A549 (cell line): ENCODE results near the gene POGK. TPM values are rescaled to one million over a fixed set of nuclear protein-coding genes. Genes with fewer than 3 reads are reported as not detected.

Experiments used
- ATAC-seq, 2 experiments: fragments of 200-7000 bp in 1 of 2; fragments of >200 bp in 1 of 2; cut with Nextera tagmentation in 1 of 2; cut with Tn5 transposase in 1 of 2; 3 replicates each; pipeline versions ENCODE4 v1.8.0 to v1.9.1; 2018 to 2020; ENCODE audit warnings: mild to moderate bottlenecking in 1 of 2, moderate library complexity in 1 of 2
- CTCF ChIA-PET: fragments of 300-600 bp; sonication (Branson Sonifier 250); formaldehyde crosslinking; extraction: SDS; loops from one replicate; lab custom pipeline; 2021; ENCODE audit warnings: antibody characterized with exemption, inconsistent platforms; lab: Yijun Ruan, JAX
- POLR2A ChIA-PET: fragments of 350-600 bp; formaldehyde crosslinking; extraction: SDS; loops from one replicate; lab custom pipeline; 2021; ENCODE audit warnings: antibody characterized with exemption, inconsistent platforms; lab: Yijun Ruan, JAX
- DNase-seq, 2 experiments: peaks; one replicate each; pipeline versions ENCODE4 v3.0.0 to v3.0.0-alpha.2; 2011 to 2016; ENCODE audit warnings: low read depth in 1 of 2, low spot score in 1 of 2
- FAIRE-seq: peaks from 2 replicates; lab custom pipeline; 2011; peaks lifted over from hg19 to GRCh38; lab: Jason Lieb, UNC
- H3K27ac ChIP-seq, 2 experiments: fragments of >200 bp; sonication (Bioruptor Twin); formaldehyde crosslinking; 3 replicates each; pipeline ENCODE4 v1.5.1; 2016 to 2017
- H3K4me1 ChIP-seq: fragments of >200 bp; sonication (Bioruptor Twin); formaldehyde crosslinking; 3 replicates; pipeline ENCODE4 v1.6.1; 2016
- H3K4me2 ChIP-seq: fragments of >200 bp; sonication (Bioruptor Twin); formaldehyde crosslinking; 3 replicates; pipeline ENCODE4 v1.6.1; 2016
- H3K4me3 ChIP-seq: fragments of >200 bp; sonication (Bioruptor Twin); formaldehyde crosslinking; 3 replicates; pipeline ENCODE4 v1.5.1; 2016
- H3K9me3 ChIP-seq: fragments of >200 bp; sonication (Bioruptor Twin); formaldehyde crosslinking; 3 replicates; pipeline ENCODE4 v1.6.1; 2016
- CEBPB ChIP-seq, 2 experiments: fragments of >200 bp in 1 of 2; sonication (Bioruptor Twin) in 1 of 2; formaldehyde crosslinking in 1 of 2; IDR thresholded peaks; 2 replicates each; pipeline ENCODE4 v1.6.1; 2012 to 2016
- CTCF ChIP-seq: fragments of >200 bp; sonication (Bioruptor Twin); formaldehyde crosslinking; IDR thresholded peaks from 3 replicates; pipeline ENCODE4 v1.5.1; 2016
- EHMT2 ChIP-seq: fragments of 200-600 bp; sonication (generic); IDR thresholded peaks from 2 replicates; pipeline ENCODE4 v1.6.1; 2016; ENCODE audit warnings: antibody characterized with exemption, low read depth, mild to moderate bottlenecking, moderate library complexity
- ELK1 ChIP-seq: fragments of 150-350 bp; IDR thresholded peaks from 2 replicates; pipeline ENCODE4 v1.6.1; 2014; ENCODE audit warnings: low read depth, mild to moderate bottlenecking, low read length
- ESRRA ChIP-seq: fragments of 150-350 bp; IDR thresholded peaks from 2 replicates; pipeline ENCODE4 v1.6.1; 2014; ENCODE audit warnings: mild to moderate bottlenecking, low read length, borderline replicate concordance
- FOSB ChIP-seq: fragments of 250-450 bp; sonication (Bioruptor Pico); IDR thresholded peaks from 2 replicates; pipeline ENCODE4 v1.5.0; 2020; ENCODE audit warnings: mild to moderate bottlenecking, moderate library complexity
- HOXB5 ChIP-seq: fragments of 250-450 bp; sonication (Bioruptor Pico); IDR thresholded peaks from 2 replicates; pipeline ENCODE4 v1.5.0; 2020; ENCODE audit warnings: mild to moderate bottlenecking, moderate library complexity
- MYC ChIP-seq: IDR thresholded peaks from 2 replicates; pipeline ENCODE4 v1.6.1; 2012; ENCODE audit warnings: mild to moderate bottlenecking, inconsistent platforms, low read length, improper control_type of control experiment, borderline replicate concordance
- NR3C1 ChIP-seq: fragments of >200 bp; sonication (Bioruptor Twin); formaldehyde crosslinking; IDR thresholded peaks from 3 replicates; pipeline ENCODE4 v1.6.1; 2017
- RAD21 ChIP-seq, 2 experiments: fragments of >200 bp in 1 of 2; sonication (Bioruptor Twin) in 1 of 2; formaldehyde crosslinking in 1 of 2; IDR thresholded peaks in 1 of 2; conservative IDR thresholded peaks in 1 of 2; 2 replicates in 1 of 2; 3 replicates in 1 of 2; pipeline ENCODE4 v1.6.1; 2012 to 2018; ENCODE audit warnings: inconsistent platforms in 1 of 2
- TP53 ChIP-seq: fragments of 250-450 bp; sonication (Bioruptor Pico); IDR thresholded peaks from 2 replicates; pipeline ENCODE4 v1.5.0; 2021; ENCODE audit warnings: mild to moderate bottlenecking, moderate library complexity
- ZC3H11A ChIP-seq: fragments of 450-650 bp; IDR thresholded peaks from 2 replicates; pipeline ENCODE4 v1.6.1; 2014; ENCODE audit warnings: antibody characterized with exemption, mild to moderate bottlenecking
- ZFP36 ChIP-seq: fragments of 450-650 bp; IDR thresholded peaks from 2 replicates; pipeline ENCODE4 v1.6.1; 2014; ENCODE audit warnings: borderline replicate concordance; ENCODE audit not compliant: partially characterized antibody
- ZNF302 ChIP-seq: fragments of 250-450 bp; sonication (Bioruptor Pico); IDR thresholded peaks from 2 replicates; pipeline ENCODE4 v1.9.0; 2021; ENCODE audit warnings: inconsistent platforms, mild to moderate bottlenecking, moderate library complexity
- ZSCAN20 ChIP-seq: fragments of 250-450 bp; sonication (Bioruptor Pico); IDR thresholded peaks from 2 replicates; pipeline ENCODE4 v1.8.0; 2022; ENCODE audit warnings: mild to moderate bottlenecking, moderate library complexity
- WGBS: methylation state at CpG from one replicate; pipeline ENCODE4 v1.1.6; 2017; ENCODE audit errors: missing lambda C conversion rate; 5-methylcytosine and 5-hydroxymethylcytosine counted together
- polyA plus RNA-seq, 4 experiments: library from polyadenylated mRNA; depleted of rRNA in 3 of 4; stranded (reverse); fragments of >200 nt; fragmentation: RNase III in 1 of 4; extraction: RNeasy Plus Mini Kit Qiagen cat#74134 plus additional on column Dnase treatment in 1 of 4; gene quantifications; 2 replicates in 3 of 4; 3 replicates in 1 of 4; pipeline ENCODE4 v1.2.3, GENCODE V29; 2011 to 2017
- TF ChIP-seq, protein P1 (sequence below): fragments of 200-600 bp; sonication (generic); IDR thresholded peaks from 2 replicates; pipeline ENCODE4 v1.6.1; 2016; ENCODE audit warnings: antibody characterized with exemption, mild to moderate bottlenecking, moderate library complexity
- TF ChIP-seq, protein P2 (sequence below): fragments of >200 bp; sonication (Bioruptor Twin); formaldehyde crosslinking; IDR thresholded peaks from 3 replicates; pipeline ENCODE4 v1.6.1; 2016
- TF ChIP-seq, protein P3 (sequence below): fragments of 250-450 bp; sonication (Bioruptor Pico); IDR thresholded peaks from 2 replicates; pipeline ENCODE4 v1.5.0; 2020; ENCODE audit warnings: low read depth, mild to moderate bottlenecking, moderate library complexity

POGK gene
- polyA plus RNA-seq, 2 of the 4 experiments (the other 2 are of a cell fraction): 27.4 to 37.2 TPM

GRCh38 chr1:166844791-166845190, 5.5 kb downstream of the POGK start:
- H3K27ac ChIP-seq: no peak overlapping the region
- FAIRE-seq (no peak), ATAC-seq (no peak), DNase-seq (no peak)
- H3K9me3 ChIP-seq: no peaks in the 10 kb centered on the region
- peaks cover 12% of the 10 kb centered on the region for H3K4me1 ChIP-seq
- CTCF ChIA-PET: no interaction called here
- WGBS: 92% methylated on average over 7 of the region's 7 CpGs
- POLR2A ChIA-PET: no interaction called here
- H3K4me3 ChIP-seq: no peak overlapping the region
- TF ChIP-seq ELK1 (no peak), ZFP36 (no peak), ZNF302 (CRISPR knock-in tag) (no peak), ZC3H11A (no peak), HOXB5 (CRISPR knock-in tag) (no peak), EHMT2 (no peak), RAD21 (conservative IDR thresholded peaks at IDR 0.05 in 1 of 2, IDR thresholded peaks at IDR 0.05 in 1 of 2) (no peak), FOSB (CRISPR knock-in tag) (no peak), TP53 (CRISPR knock-in tag) (no peak)
- TF ChIP-seq, protein P1, sequence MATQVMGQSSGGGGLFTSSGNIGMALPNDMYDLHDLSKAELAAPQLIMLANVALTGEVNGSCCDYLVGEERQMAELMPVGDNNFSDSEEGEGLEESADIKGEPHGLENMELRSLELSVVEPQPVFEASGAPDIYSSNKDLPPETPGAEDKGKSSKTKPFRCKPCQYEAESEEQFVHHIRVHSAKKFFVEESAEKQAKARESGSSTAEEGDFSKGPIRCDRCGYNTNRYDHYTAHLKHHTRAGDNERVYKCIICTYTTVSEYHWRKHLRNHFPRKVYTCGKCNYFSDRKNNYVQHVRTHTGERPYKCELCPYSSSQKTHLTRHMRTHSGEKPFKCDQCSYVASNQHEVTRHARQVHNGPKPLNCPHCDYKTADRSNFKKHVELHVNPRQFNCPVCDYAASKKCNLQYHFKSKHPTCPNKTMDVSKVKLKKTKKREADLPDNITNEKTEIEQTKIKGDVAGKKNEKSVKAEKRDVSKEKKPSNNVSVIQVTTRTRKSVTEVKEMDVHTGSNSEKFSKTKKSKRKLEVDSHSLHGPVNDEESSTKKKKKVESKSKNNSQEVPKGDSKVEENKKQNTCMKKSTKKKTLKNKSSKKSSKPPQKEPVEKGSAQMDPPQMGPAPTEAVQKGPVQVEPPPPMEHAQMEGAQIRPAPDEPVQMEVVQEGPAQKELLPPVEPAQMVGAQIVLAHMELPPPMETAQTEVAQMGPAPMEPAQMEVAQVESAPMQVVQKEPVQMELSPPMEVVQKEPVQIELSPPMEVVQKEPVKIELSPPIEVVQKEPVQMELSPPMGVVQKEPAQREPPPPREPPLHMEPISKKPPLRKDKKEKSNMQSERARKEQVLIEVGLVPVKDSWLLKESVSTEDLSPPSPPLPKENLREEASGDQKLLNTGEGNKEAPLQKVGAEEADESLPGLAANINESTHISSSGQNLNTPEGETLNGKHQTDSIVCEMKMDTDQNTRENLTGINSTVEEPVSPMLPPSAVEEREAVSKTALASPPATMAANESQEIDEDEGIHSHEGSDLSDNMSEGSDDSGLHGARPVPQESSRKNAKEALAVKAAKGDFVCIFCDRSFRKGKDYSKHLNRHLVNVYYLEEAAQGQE: no peak
- no peak overlapping the region for H3K4me2 ChIP-seq

DNA sequence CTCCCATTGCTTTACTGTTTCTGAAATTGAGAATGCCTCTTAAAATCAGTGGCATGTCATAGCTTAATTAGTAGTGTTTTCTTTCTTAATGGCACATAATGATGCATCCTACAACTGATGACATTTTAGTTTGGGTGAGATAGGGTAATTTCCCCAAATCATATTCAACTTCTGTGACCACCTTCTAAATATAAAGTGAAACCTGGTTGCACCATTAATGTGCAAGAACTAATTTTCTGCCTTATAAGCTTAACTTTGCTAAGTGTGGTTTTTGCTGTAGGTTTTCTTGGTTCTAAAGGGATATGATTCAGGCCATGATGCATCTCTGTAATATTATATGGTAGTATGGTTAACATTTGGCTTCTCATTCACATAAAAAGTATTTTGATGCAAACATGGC, 8.9 kb downstream of the POGK start:
- FAIRE-seq: no peak
- H3K27ac ChIP-seq: no peak overlapping the region
- H3K4me2 ChIP-seq: no peak overlapping the region
- H3K9me3 ChIP-seq: no peaks in the 10 kb centered on the region
- no peak for ATAC-seq
- ChIA-PET POLR2A (interaction anchor here (1.0 to 1.4 kb wide), 2 partner anchors 9 kb away, joined by 4 to 6 read pairs; partner anchors contain the start of gene POGK), CTCF (interaction anchor here (1.7 kb wide), 1 partner anchor 9 kb away, joined by 8 read pairs; the partner anchor contains the start of gene POGK)
- TF ChIP-seq TP53 (CRISPR knock-in tag): no peak
- TF ChIP-seq ZSCAN20 (CRISPR knock-in tag): no peak
- TF ChIP-seq RAD21 (conservative IDR thresholded peaks at IDR 0.05 in 1 of 2, IDR thresholded peaks at IDR 0.05 in 1 of 2): no peak
- TF ChIP-seq NR3C1: no peak
- no peak for TF ChIP-seq ESRRA
- TF ChIP-seq CEBPB (IDR thresholded peaks at IDR 0.05): no peak
- TF ChIP-seq MYC: no peak
- TF ChIP-seq, protein P2, sequence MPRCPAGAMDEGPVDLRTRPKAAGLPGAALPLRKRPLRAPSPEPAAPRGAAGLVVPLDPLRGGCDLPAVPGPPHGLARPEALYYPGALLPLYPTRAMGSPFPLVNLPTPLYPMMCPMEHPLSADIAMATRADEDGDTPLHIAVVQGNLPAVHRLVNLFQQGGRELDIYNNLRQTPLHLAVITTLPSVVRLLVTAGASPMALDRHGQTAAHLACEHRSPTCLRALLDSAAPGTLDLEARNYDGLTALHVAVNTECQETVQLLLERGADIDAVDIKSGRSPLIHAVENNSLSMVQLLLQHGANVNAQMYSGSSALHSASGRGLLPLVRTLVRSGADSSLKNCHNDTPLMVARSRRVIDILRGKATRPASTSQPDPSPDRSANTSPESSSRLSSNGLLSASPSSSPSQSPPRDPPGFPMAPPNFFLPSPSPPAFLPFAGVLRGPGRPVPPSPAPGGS: no peak
- no peak for TF ChIP-seq CTCF
- TF ChIP-seq, protein P3, sequence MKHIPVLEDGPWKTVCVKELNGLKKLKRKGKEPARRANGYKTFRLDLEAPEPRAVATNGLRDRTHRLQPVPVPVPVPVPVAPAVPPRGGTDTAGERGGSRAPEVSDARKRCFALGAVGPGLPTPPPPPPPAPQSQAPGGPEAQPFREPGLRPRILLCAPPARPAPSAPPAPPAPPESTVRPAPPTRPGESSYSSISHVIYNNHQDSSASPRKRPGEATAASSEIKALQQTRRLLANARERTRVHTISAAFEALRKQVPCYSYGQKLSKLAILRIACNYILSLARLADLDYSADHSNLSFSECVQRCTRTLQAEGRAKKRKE (CRISPR knock-in tag): no peak
- DNase-seq: no peak
- no peak overlapping the region for H3K4me3 ChIP-seq
- H3K4me1 ChIP-seq: no peaks in the 10 kb centered on the region
